SW480 (cell line): ENCODE results near the gene GAMT.
"Not testable (repeated sequence)": the region's sequence is repeated elsewhere in the genome, so short reads cannot be mapped to it uniquely, and the experiment has no call there.

Experiments used
- DNase-seq: peaks from one replicate; pipeline ENCODE4 v3.0.0-alpha.2; 2016; ENCODE audit warnings: low spot score

GAMT gene

GRCh38 chr19:1433119-1434039 lies 32.0 kb upstream of the GAMT start:
- no peak for DNase-seq

GRCh38 chr19:1432507-1432887 lies 31.2 kb upstream of the GAMT start:
- no peak for DNase-seq

DNA sequence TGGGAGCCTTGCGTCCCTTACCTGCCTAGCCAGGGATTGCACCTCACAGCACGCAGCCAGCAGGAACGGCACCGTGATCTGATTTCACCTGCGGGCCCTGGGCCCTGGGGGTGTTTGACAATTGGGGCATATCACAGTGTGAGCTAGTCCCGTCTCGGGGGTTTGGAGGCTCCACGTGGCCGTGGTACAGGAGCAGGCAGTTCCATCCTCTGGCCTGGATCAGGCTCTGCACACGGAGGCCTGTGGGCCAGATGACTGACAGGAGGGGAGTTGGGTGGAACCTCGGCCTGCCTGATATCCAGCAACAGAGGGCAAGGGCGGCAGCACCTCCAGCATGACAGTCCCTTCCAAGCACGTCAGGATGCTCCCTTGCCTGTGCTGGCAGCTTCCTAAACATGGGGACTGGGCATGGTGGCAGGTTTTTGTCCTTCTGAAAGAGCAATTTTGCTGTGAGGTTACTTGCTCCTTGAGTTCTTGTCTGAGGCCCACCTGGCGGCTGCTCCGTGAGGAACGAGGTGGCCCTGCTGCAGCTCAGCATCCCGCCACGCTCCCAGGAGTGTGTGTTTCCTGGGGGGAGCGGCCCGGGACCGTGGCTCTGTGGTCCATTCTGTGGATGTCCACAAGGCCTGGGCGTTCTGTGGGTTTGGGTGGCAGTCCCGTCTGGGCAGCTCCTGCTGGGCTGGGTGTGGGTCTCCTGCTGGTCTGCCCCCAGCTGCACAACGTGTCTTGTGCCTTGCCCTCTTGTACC lies 30.6 kb upstream of the GAMT start:
- DNase-seq = no peak

DNA sequence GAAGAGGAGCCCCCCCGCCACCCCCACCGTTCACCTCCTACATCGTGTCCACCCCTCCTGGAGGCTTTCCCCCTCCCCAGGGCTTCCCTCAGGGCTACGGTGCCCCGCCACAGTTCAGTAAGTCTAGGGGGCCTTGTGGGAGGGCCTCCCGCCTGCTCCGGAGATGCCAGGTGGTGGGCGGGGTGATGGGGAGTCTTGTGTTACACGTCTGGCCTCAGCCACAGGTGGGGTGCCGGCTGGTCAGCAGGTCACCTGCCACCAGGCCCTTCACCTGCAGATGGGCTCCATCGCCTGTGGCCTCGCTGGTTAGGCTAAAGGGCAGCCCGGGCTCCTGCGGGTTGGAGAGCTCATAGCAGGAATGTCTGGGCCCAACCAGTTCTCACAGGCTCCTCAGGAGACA lies 28.9 kb upstream of the GAMT start:
- no peak for DNase-seq

GRCh38 chr19:1429750-1430149 lies 28.4 kb upstream of the GAMT start:
- DNase-seq = no peak

DNA sequence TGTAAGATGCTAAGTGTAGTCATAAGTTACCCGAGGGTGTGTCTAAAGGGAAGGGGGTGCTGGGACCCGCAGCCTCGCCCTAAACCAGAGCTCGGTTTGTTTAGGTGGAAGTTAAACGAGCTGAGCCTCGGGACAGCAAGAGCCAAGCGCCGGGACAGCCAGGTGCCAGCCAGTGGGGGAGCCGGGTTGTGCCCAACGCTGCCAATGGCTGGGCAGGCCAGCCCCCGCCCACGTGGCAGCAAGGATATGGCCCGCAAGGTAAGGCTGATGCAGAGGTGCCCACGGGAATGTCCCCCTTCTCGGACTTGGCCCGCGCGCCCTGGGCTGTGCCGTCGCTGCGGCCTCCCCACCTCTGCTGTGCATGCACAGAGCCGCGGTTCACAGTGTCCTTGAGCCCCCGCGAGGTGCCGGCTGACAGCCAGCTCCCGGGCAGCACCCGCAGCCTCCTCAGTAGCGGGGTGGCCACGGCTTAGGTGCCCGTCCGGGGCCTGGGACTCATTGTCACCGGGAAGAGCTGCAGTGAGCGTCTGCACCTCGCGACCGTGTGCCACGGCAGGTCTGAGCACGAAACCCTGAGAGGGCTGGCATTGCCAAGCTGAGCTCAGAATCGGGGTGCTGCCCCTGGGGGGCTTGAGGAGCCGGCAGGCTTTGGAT lies 27.5 kb upstream of the GAMT start:
- no peak for DNase-seq

DNA sequence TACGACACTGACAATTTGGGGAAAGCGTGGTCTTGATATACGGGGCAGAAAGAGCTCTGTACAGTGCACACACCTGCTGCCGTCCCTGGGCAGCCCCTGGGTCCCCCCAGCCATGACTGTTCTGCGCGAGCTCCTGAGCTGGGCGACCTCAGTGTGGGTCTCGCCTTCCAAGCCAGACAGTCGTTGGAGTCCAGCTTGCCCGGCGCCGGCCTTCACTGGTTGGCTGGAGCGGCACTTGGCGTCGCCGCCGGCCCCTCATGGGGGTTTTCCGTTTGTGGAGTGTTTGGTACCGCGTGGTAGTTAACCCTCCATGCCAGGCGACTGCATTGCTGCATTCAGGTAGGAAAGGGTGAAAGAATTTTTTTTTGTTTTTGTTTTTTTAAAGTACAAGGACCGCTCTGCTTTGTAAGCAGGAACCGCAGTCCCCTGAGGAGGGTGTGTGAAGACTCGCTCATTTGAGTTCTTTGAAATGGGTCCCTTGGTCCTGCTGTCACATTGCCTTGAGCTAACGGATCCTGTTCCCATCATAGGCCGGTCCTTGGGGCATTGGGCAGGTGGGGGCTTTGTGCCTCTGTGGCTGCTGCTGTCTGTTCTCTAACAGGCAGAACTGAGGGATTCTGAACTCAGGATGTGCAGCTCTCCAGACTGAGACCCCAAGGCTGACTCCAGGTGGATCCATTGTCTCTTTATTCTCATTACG lies 26.0 kb upstream of the GAMT start:
- no peak for DNase-seq

DNA sequence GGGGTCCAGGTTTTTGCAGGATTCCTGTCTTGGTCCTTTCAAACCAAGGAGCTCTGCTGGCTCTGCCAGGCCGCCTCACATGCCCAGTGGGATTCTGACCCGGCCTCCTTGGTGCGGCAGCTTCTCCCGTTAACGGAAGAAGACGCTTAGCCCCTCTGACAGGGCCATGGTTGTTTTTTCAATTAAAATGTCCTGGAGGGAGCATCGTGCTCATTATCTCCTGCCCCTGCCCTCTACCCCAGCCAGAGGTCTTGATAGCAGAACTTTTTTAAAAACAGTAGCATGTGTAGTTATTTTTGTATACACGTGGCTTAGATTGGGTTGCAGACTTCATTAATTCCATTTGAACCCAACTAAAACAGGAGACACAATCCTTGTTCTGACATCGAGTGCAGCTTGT lies 25.4 kb upstream of the GAMT start:
- no peak for DNase-seq

GRCh38 chr19:1425902-1426301 lies 24.6 kb upstream of the GAMT start:
- DNase-seq = no peak

DNA sequence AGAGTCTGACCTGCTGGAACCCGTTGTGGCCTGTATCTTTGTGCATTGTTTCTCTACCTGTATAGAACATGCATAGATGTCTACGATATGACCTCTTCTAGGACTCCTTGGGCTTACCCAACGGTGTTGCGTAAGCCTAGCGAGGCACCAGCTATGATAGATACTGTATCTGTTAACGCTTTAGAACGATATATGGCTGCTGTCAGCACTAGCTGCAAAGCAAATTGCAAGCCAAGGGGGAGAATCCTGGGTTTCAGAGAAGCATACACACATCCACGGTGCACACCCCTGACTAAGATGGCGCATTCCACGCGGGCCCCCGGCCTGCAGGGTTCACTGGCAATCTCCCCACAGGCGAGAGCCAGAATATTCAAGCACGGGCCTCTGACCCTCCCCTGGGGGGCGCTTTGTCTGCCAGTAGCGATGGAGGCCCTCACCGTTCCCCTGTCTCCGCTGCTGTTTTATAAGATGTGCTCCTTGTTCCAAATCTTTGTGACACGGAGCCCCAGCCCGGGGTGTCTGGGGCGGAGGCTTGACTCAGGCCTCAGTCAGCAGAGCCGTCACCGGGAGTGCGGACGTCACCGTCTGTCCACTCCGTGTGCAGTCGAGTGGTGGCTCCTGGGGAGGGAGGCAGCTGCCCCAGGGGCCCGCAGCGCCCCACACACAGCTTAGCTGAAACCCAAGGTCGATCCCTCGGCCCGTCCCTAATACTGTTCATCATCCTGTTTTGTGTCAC lies 23.9 kb upstream of the GAMT start:
- no peak for DNase-seq

DNA sequence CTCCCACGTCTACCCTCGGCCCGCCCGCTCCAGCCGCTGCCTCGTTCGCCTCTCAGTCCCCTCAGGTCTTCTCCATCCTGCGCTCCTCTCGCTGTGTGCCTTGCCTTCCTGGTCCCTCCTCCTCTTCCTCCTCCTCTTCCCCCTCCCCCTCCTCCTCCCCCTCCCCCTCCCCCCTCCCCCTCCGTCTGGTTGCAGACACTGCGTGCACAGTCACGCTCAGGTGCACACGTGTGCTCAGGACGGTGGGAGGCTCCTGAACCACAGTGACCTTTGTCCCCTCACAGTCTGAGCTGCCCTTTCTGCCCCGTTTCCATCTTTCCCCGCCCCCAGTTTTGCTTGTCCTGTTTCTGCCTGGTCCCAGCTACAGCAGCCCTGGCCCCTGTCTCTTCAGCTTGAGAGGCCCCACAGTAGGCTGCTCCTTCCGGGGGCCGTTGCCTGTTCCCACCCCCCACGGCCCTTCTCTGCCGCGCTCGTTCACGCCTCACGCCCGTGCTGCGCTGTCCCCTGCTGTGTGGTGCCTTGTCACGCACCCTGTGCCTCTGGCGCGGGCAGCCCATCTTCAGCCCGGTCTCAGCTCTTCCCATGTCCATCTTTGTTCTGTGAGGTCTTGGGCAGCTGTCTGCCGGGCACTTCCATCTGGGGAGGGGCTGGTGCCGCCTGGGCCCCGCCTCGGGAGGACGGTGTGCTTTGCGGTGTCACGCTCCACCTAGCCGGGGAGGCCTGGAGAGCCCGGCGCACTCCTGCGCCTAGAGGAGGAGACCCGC lies 23.0 kb upstream of the GAMT start:
- DNase-seq = no peak

GRCh38 chr19:1423436-1424191 lies 22.3 kb upstream of the GAMT start:
- no peak for DNase-seq

DNA sequence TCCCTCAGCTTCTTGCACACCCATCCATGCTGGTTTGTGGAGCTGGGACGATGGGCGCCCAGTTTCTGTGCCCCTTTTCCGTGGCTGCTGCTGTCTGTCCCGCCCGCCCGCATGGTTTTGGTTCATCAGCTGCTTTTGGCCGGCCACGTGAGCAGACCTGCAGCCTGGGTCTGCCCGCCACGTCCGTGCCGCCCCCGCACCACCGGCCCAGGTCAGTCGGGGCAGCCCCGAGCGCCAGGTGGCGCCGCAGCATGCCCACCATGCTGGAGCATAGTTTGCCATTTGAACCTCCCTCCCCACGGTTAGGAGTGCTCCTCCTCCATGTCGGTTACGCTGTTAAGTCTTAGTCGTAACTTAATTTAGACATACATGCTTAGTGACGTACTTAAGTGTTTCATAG lies 21.6 kb upstream of the GAMT start:
- no peak for DNase-seq

- DNase-seq = no peak
Observed at GRCh38 chr19:1422360-1422759, 21.0 kb upstream of the GAMT start.

- no peak for DNase-seq
Observed at GRCh38 chr19:1421958-1422305, 20.6 kb upstream of the GAMT start.

GRCh38 chr19:1421218-1421957 lies 20.0 kb upstream of the GAMT start:
- no peak for DNase-seq

GRCh38 chr19:1420590-1420989 lies 19.2 kb upstream of the GAMT start:
- no peak for DNase-seq

DNA sequence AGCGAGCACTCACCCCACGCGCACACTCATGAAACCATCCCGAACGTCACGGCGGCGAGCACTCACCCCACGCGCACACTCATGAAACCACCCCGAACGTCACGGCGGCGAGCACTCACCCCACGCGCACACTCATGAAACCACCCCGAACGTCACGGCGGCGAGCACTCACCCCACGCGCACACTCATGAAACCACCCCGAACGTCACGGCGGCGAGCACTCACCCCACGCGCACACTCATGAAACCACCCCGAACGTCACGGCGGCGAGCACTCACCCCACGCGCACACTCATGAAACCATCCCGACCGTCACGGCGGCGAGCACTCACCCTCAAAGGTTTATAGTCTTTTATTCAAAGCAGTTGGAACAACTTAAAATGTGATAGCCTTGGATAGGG lies 18.7 kb upstream of the GAMT start:
- not testable (repeated sequence) for DNase-seq

DNA sequence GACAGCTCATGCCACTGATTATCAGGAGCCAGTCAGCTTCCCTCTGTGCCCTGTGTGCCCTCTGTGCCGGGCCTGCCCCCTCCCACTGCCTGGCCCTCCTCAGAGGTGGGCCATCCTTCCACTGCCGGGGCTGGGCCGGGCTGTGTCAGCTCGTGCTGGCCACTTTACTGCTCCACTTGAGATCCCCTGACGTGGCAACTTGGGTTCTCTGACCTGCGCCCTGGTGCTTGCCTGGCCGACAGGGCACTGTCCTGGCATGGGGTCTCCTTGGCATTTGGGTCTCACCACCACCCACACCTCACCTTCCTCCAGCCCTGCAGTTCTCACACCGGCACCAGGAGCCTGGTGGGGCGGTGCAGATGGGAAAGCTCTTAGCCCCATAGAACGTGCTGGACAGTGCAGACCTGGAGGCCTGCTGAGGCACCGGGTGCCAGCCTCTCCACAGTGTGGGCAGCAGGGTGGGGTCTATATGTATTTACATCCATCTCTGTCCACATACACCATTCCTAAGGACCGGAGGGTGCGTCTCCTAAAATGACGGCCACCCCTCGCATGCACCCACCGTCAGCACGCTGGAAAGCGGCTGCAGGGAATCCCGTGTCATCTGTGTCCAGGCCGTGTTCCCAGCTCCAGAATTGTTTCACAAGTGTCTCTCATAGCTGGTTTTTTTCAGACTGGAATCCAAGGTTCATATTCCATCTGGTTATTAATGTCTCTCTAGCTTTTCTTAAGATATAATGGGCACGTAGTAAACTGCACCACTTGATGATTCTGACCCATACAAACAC lies 17.8 kb upstream of the GAMT start:
- no peak for DNase-seq
